Renal cortical epithelial cell (primary cell): ENCODE measurements around the gene GNLY. TPM values are rescaled to one million over a fixed set of nuclear protein-coding genes. Genes with fewer than 3 reads are reported as not detected.
"Not testable (repeated sequence)": the region's sequence is repeated elsewhere in the genome, so short reads cannot be mapped to it uniquely, and the experiment has no call there.

Experiments used
- DNase-seq: peaks from one replicate; pipeline ENCODE4 v3.0.0-alpha.2; 2011; ENCODE audit warnings: low read depth
- total RNA-seq: library from RNA; depleted of rRNA; stranded (reverse); fragments of >200 nt; gene quantifications from 2 replicates; pipeline ENCODE4 v1.2.3, GENCODE V29; 2014

GNLY gene
- total RNA-seq, 1 donor from 2014 or later: not detected

GRCh38 chr2:85665264-85665937, 28.8 kb upstream of the GNLY start:
- DNase-seq: no peak

- no peak for DNase-seq
Measured at GRCh38 chr2:85666016-85666415, 28.1 kb upstream of the GNLY start.

- DNase-seq: no peak
Measured at GRCh38 chr2:85666435-85667316, 27.5 kb upstream of the GNLY start.

- DNase-seq: no peak
Measured at GRCh38 chr2:85667561-85668008, 26.6 kb upstream of the GNLY start.

- DNase-seq: peak; percentile 53
Measured at GRCh38 chr2:85668009-85668856, 25.9 kb upstream of the GNLY start, which contains the start of gene SFTPB. Gene SFTPB (minus strand): TSS chr2:85668199. CDS start chr2:85668183, 16 bp downstream.

GRCh38 chr2:85668857-85669142, 25.4 kb upstream of the GNLY start:
- DNase-seq: no peak

- DNase-seq: no peak
Measured at GRCh38 chr2:85669549-85669948, 24.6 kb upstream of the GNLY start.

GRCh38 chr2:85670416-85670815, 23.7 kb upstream of the GNLY start:
- DNase-seq: not testable (repeated sequence)

GRCh38 chr2:85672456-85672855, 21.7 kb upstream of the GNLY start:
- DNase-seq: no peak

- DNase-seq: no peak
Measured at GRCh38 chr2:85673716-85674375, 20.3 kb upstream of the GNLY start.

- DNase-seq: no peak
Measured at GRCh38 chr2:85674417-85674816, 19.7 kb upstream of the GNLY start.

- no peak for DNase-seq
Measured at GRCh38 chr2:85675427-85675826, 18.7 kb upstream of the GNLY start.

GRCh38 chr2:85675866-85676548, 18.2 kb upstream of the GNLY start:
- DNase-seq: no peak

GRCh38 chr2:85678377-85678776, 15.8 kb upstream of the GNLY start:
- no peak for DNase-seq

GRCh38 chr2:85678794-85679672, 15.1 kb upstream of the GNLY start:
- peak; percentile 66 for DNase-seq

GRCh38 chr2:85680707-85681371, 13.3 kb upstream of the GNLY start:
- DNase-seq: peak; percentile 89

- DNase-seq: no peak
Measured at GRCh38 chr2:85681372-85681763, 12.8 kb upstream of the GNLY start.

- no peak for DNase-seq
Measured at GRCh38 chr2:85681776-85682175, 12.4 kb upstream of the GNLY start.

- no peak for DNase-seq
Measured at GRCh38 chr2:85682378-85682777, 11.8 kb upstream of the GNLY start.

- no peak for DNase-seq
Measured at GRCh38 chr2:85684380-85684779, 9.8 kb upstream of the GNLY start.
